Stimulated activated CD4-positive, alpha-beta T cell treated with anti-CD3 and anti-CD28 coated beads, Interleukin-2, amount 100 ng/mL, for 24 hours (primary cell): ENCODE measurements around the gene TMEM61.

Source experiments
- DNase-seq, 2 donors: peaks; one replicate each; pipeline ENCODE4 v3.0.0-alpha.2; 2020

Gene TMEM61

DNA sequence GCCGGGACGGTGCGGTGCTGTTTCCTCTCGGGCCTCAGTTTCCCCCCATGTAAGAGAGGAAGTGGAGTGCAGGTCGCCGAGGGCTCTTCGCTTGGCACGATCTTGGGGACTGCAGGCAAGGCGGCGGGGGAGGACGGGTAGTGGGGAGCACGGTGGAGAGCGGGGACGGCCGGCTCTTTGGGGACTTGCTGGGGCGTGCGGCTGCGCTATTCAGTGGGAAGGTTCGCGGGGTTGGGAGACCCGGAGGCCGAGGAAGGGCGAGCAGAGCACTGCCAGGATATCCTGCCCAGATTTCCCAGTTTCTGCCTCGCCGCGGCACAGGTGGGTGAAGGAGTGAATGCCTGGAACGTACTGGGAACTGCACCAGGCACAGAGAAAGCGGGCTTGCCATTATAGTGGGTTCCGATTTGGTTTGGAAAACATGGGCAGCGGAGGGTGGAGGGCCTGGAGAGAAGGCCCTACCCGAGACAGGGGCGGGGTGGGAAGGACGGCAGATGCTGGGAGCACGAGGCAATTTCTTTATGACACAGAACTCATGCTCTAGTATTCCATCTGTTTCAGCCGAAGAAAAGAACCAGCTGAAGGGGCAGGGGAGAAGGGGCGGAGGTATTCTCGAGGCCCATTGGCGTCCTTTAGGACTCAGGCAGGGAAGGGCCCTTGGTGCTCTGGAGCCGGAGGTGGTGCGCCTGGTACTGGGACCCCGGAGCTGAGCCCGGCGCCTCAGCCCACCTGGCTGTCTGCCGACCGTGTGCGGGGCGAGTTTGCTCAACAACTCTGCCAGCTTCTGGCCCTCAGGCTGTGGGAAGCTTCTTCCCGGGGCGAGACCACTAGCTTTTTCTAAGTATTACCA is 59.9 kb downstream of the TMEM61 start:
- no peak for DNase-seq

DNA sequence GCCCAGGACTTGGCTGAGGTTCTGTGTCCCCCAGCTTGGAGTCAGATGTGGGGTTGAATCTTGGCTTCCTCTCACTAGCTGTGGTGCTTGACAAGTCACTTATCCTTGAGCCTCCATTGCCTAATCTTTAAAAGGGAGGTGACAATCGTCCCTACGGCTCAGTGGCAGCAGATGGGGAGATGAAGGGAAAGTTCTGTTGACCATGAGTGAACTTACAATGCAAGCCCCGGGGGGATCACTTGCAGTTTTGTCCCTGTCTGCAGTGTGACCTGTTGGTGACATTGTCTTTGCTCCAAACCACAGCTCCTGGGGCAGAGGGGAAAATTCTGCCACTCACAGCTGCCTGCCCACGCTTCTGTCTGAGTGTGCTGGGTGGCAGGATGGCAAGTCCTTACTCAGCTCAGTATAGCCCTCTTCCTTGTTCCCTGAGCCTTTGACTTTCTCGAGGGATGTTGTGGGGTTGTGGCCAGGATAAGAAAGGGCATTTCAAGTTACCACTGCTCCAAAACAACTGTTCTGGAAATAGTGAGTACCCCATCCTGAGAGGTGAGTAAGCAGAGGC is 60.6 kb downstream of the TMEM61 start:
- DNase-seq: no peak

DNA sequence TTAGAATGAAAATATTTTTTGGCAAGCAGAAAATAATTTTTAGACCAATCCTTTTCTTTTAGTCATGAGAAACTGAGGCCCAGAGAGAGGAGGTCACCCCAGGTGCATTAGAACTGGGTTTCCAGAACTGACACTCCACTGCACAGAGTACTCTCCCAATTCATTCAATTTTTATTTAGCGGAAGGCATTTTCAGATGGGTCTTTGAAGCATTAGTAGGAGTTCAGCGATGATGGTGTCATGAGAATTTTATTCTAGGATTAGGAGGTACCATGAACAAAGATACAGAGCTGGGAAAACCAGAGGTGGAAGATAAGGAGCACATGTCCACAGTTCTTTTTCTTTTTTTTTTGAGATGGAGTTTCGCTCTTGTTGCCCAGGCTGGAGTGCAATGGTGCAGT is 61.2 kb downstream of the TMEM61 start:
- DNase-seq: no peak
